Renal pelvis (tissue), 3 donors: ENCODE measurements around the gene C10orf88. TPM values are rescaled to one million over a fixed set of nuclear protein-coding genes. Genes with fewer than 3 reads are reported as not detected.

Experiments used
- polyA plus RNA-seq, 3 donors: library from polyadenylated mRNA; unstranded; fragments of 120-200 nt; gene quantifications; one replicate each; pipeline ENCODE4 v1.2.1, GENCODE V29; 2013; ENCODE audit not compliant: insufficient read length in 3 of 3

The C10orf88 gene
- polyA plus RNA-seq, 3 donors: 16.1 to 21.1 (median 20.9) TPM

Other genes starting within 250 kb of the C10orf88 start
- gene CUZD1, start 108.4 kb downstream of the C10orf88 start, polyA plus RNA-seq: 1 to 10 TPM; 1.7 to 2.2 (median 1.7) TPM
- 1 to 10 TPM; 4.5 to 6.1 (median 5.8) TPM for gene FAM24B, start 74.6 kb downstream of the C10orf88 start, polyA plus RNA-seq
- not detected for gene FAM24A, start 43.6 kb downstream of the C10orf88 start, polyA plus RNA-seq
- 10 to 100 TPM in 1 of 3 donors, 1 to 10 TPM in 2; 7.6 to 12.3 (median 9.9) TPM for gene PSTK, start 26.2 kb upstream of the C10orf88 start, polyA plus RNA-seq
- gene IKZF5, start 54.6 kb upstream of the C10orf88 start, polyA plus RNA-seq: 10 to 100 TPM; 16.4 to 24.9 (median 21.1) TPM
- gene ACADSB, start 54.8 kb upstream of the C10orf88 start, polyA plus RNA-seq: 10 to 100 TPM; 16.0 to 30.5 (median 28.1) TPM
- gene HMX3, start 181.7 kb upstream of the C10orf88 start, polyA plus RNA-seq: under 1 TPM in 2 of 3 donors, not detected in 1; 0.07 to 0.14 TPM
- gene HMX2, start 193.9 kb upstream of the C10orf88 start, polyA plus RNA-seq: 1 to 10 TPM; 1.5 to 1.6 (median 1.6) TPM
- 100 to 1,000 TPM; 114 to 124 (median 122) TPM for gene BUB3, start 200.2 kb upstream of the C10orf88 start, polyA plus RNA-seq